ENCODE measurements around the gene HOOK2. TPM values are rescaled to one million over a fixed set of nuclear protein-coding genes. Genes with fewer than 3 reads are reported as not detected.

HOOK2 gene
- total and polyA plus RNA-seq, 9 of the 15 experiments (the other 6 are each of a cell fraction or from before 2014, with no cell fraction given): 1.3 to 17.2 (median 9.9) TPM

GRCh38 chr19:12791345-12792050 lies 16.1 kb upstream of the HOOK2 start, which contains the start of gene JUNB (continued):
- 0 out of 2 replicates have a peak, but pooled peaks have one; percentile 44 for TF ChIP-seq ZBTB26 (CRISPR knock-in tag; IDR thresholded peaks at IDR 0.05)
- no peak for TF ChIP-seq EHMT2 (IDR thresholded peaks at IDR 0.05)
- TF ChIP-seq ZNF780A (CRISPR knock-in tag; IDR thresholded peaks at IDR 0.05): no peak
- no peak for TF ChIP-seq SREBF2 (CRISPR knock-in tag; IDR thresholded peaks at IDR 0.05)
- 0 out of 2 replicates have a peak, but pooled peaks have one; percentile 70 for TF ChIP-seq ZNF77 (CRISPR knock-in tag; IDR thresholded peaks at IDR 0.05)
- no peak for TF ChIP-seq ZC3H11A (IDR thresholded peaks at IDR 0.05; ENCODE audit: low read depth, low read length)
- TF ChIP-seq, protein P1, sequence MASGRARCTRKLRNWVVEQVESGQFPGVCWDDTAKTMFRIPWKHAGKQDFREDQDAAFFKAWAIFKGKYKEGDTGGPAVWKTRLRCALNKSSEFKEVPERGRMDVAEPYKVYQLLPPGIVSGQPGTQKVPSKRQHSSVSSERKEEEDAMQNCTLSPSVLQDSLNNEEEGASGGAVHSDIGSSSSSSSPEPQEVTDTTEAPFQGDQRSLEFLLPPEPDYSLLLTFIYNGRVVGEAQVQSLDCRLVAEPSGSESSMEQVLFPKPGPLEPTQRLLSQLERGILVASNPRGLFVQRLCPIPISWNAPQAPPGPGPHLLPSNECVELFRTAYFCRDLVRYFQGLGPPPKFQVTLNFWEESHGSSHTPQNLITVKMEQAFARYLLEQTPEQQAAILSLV (tag; IDR thresholded peaks at IDR 0.05): no peak
- peak; percentile 91 for TF ChIP-seq RB1 (IDR thresholded peaks at IDR 0.05; ENCODE audit: low read depth)
- TF ChIP-seq LEF1 (IDR thresholded peaks at IDR 0.05): no peak
- TF ChIP-seq ATF2 (CRISPR knock-in tag; IDR thresholded peaks at IDR 0.05): no peak
- peak; percentile 94; the same call in 1 of the 2 replicates for TF ChIP-seq ATF6 (CRISPR knock-in tag; IDR thresholded peaks at IDR 0.05)
- no peak for TF ChIP-seq ZSCAN29 (IDR thresholded peaks at IDR 0.05)
- TF ChIP-seq IFI16 (CRISPR knock-in tag; IDR thresholded peaks at IDR 0.05): no peak
- TF ChIP-seq HDAC6 (IDR thresholded peaks at IDR 0.05; ENCODE audit: low read depth, low read length): peak; percentile 82; the same call in 1 of the 2 replicates
- TF ChIP-seq NCOA6 (IDR thresholded peaks at IDR 0.05): no peak
- TF ChIP-seq SRSF9 (IDR thresholded peaks at IDR 0.05; ENCODE audit: borderline replicate concordance, low read depth, low read length): no peak
- no peak for TF ChIP-seq NCOA4 (IDR thresholded peaks at IDR 0.05; ENCODE audit: partially characterized antibody)
- TF ChIP-seq CHCHD3 (CRISPR knock-in tag; IDR thresholded peaks at IDR 0.05): peak; percentile 64; the same call in 1 of the 2 replicates
- peak; percentile 44 for TF ChIP-seq ZFP36 (IDR thresholded peaks at IDR 0.05; ENCODE audit: low read depth, low read length, partially characterized antibody)
- TF ChIP-seq ZBTB7A (IDR thresholded peaks at IDR 0.05; ENCODE audit: borderline replicate concordance, control insufficient read depth, low read depth, low read length): peak; percentile 84
- no peak for TF ChIP-seq TAL1 (IDR thresholded peaks at IDR 0.05)
- no peak for TF ChIP-seq GATA2 (CRISPR knock-in tag; IDR thresholded peaks at IDR 0.05)
- TF ChIP-seq OTX1 (CRISPR knock-in tag; IDR thresholded peaks at IDR 0.05): peak; percentile 82; the same call in 1 of the 2 replicates
- TF ChIP-seq ZBTB2 (IDR thresholded peaks at IDR 0.05): no peak; the same call in 1 of the 2 replicates
